ENCODE data around the gene CCSER2.

Gene CCSER2

DNA sequence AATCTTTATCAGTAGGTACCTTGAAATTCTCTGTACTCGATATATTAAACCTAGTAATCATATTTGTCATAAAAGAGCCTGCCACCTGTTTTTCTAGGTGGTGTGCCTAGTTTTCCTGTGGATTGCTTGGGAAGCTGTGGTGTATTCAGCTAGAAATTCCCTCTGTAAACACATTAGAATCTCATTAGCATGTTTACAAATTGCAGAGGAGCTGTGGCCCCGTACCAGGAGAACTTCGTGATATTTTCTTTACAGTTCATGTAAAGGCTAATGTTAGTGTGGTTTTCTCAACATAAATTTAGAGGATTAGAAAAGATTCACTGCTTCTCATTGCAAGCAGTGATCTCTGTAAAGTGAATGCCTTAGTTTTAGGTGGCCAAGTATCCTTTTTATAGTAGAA lies 144.7 kb downstream of the CCSER2 start:
- no peak for DNase-seq (ENCODE audit: low read depth)
- no peak for TF ChIP-seq CTCF (conservative IDR thresholded peaks at IDR 0.05; ENCODE audit: low read length)
- H3K4me3 ChIP-seq (ENCODE audit: low read length), result no peak overlapping the region

- H3K4me3 ChIP-seq (ENCODE audit: low read length), result no peak overlapping the region
- TF ChIP-seq CTCF (conservative IDR thresholded peaks at IDR 0.05; ENCODE audit: low read length), result no peak
- DNase-seq (ENCODE audit: low read depth), result no peak
Measured at GRCh38 chr10:84477398-84478128, 149.2 kb downstream of the CCSER2 start.

- no peak overlapping the region for H3K4me3 ChIP-seq (ENCODE audit: low read length)
- TF ChIP-seq CTCF (conservative IDR thresholded peaks at IDR 0.05; ENCODE audit: low read length), result no peak
- DNase-seq (ENCODE audit: low read depth), result peak; percentile 16
Measured at GRCh38 chr10:84478151-84478550, 149.8 kb downstream of the CCSER2 start.

DNA sequence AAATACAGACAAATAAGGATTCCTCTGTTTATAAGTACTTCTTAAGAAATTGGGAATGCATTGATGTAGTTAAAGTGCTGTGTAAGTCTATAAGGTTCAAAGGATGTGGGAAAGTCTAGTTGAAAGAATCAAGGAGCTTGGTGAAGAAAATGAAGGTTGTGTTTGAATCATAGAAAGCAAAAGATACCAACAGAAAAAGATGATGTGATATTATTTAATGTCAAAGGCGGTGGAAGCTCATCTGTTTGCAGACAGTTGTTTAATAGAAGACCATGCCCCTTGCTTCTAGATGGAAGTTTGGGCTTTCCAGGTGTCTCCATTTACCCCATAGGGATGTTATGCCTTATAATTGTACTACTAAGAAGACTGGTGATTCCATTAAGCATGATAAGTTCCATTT lies 150.3 kb downstream of the CCSER2 start:
- no peak overlapping the region for H3K4me3 ChIP-seq (ENCODE audit: low read length)
- no peak for DNase-seq (ENCODE audit: low read depth)
- TF ChIP-seq CTCF (conservative IDR thresholded peaks at IDR 0.05; ENCODE audit: low read length), result no peak

GRCh38 chr10:84484541-84484940 lies 156.2 kb downstream of the CCSER2 start:
- TF ChIP-seq CTCF (conservative IDR thresholded peaks at IDR 0.05; ENCODE audit: low read length), result no peak
- H3K4me3 ChIP-seq (ENCODE audit: low read length), result no peak overlapping the region
- DNase-seq (ENCODE audit: low read depth), result no peak

DNA sequence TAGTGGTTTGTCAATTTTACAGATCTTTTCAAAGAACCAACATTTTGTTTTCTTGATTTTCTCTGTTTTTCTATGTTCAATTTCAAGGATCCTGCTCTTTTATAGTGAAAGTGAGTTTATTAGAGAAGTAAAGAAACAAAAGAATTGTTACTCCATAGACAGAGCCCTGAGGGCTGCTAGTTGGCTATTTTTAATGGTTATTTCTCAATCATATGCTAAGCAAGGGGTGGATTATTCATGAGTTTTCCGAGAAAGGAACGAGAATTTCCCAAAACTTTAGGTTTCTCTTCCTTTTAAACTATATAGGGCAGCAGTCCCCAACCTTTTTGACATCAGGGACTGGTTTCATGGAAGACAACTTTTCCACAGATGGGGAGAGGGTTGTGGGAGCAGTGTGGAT lies 165.0 kb downstream of the CCSER2 start:
- no peak overlapping the region for H3K4me3 ChIP-seq (ENCODE audit: low read length)
- no peak for DNase-seq (ENCODE audit: low read depth)
- TF ChIP-seq CTCF (conservative IDR thresholded peaks at IDR 0.05; ENCODE audit: low read length), result no peak
